Activated T-helper 1 cell treated with anti-CD3 and anti-CD28 coated beads, Interleukin-2, amount 50 U/mL, for 16 hours (primary cell): Measurements from ENCODE around the gene ZNF142.
A peak's percentile ranks its signal among the peaks of the same experiment; 100 is the strongest.
"Not testable (repeated sequence)": the region's sequence is repeated elsewhere in the genome, so short reads cannot be mapped to it uniquely, and the experiment has no call there.

Source experiments
- DNase-seq, 2 donors: peaks; one replicate each; pipeline ENCODE4 v3.0.0-alpha.2; 2020; ENCODE audit warnings: low read depth in 1 of 2, low spot score in 1 of 2

Gene ZNF142

GRCh38 chr2:218659258-218659987 is at the start of gene ZNF142, which contains the start of gene BCS1L:
Gene ZNF142 (minus strand): TSS chr2:218659623. CDS start chr2:218656429, 3,194 bp downstream.
Gene BCS1L (plus strand): TSS chr2:218659683. CDS start chr2:218660988, 1,305 bp downstream.
- peak; percentile 84 to 86 for DNase-seq

GRCh38 chr2:218708086-218708485 is 48.7 kb upstream of the ZNF142 start:
- no peak for DNase-seq

- DNase-seq: no peak
These were observed 43.9 kb upstream of the ZNF142 start for GRCh38 chr2:218703341-218703740.

- DNase-seq: no peak
These were observed 42.4 kb upstream of the ZNF142 start for GRCh38 chr2:218701806-218702205.

- DNase-seq: no peak
These were observed 39.5 kb upstream of the ZNF142 start for GRCh38 chr2:218698885-218699284.

GRCh38 chr2:218694405-218695145 is 35.2 kb upstream of the ZNF142 start:
- DNase-seq: no peak

- no peak for DNase-seq
These were observed 31.8 kb upstream of the ZNF142 start for GRCh38 chr2:218691234-218691633.

GRCh38 chr2:218687400-218688060 is 28.1 kb upstream of the ZNF142 start:
- DNase-seq: not testable (repeated sequence)

GRCh38 chr2:218680061-218680460 is 20.6 kb upstream of the ZNF142 start:
- DNase-seq: no peak

GRCh38 chr2:218679119-218679518 is 19.7 kb upstream of the ZNF142 start:
- DNase-seq: no peak

- peak; percentile 59 to 75 for DNase-seq
These were observed 12.5 kb upstream of the ZNF142 start, which contains the start of the genes RNF25 and STK36 for GRCh38 chr2:218671654-218672566. Gene RNF25 (minus strand): TSS chr2:218672002. CDS start chr2:218671970, 32 bp downstream. Gene STK36 (plus strand): TSS chr2:218672086. CDS start chr2:218672830, 744 bp downstream.

- DNase-seq: no peak
These were observed 11.8 kb upstream of the ZNF142 start for GRCh38 chr2:218671097-218671653.

- DNase-seq: no peak
These were observed 5.2 kb upstream of the ZNF142 start for GRCh38 chr2:218664653-218665052.

- DNase-seq: no peak
These were observed 4.5 kb upstream of the ZNF142 start for GRCh38 chr2:218663901-218664300.

- no peak for DNase-seq
These were observed 3.4 kb upstream of the ZNF142 start for GRCh38 chr2:218662827-218663226.

GRCh38 chr2:218662377-218662776 is 3.0 kb upstream of the ZNF142 start:
- DNase-seq: no peak

- DNase-seq: no peak
These were observed 550 bp upstream of the ZNF142 start for GRCh38 chr2:218659988-218660358.

- peak in 1 of 2 donors; percentile 12 for DNase-seq
These were observed 659 bp downstream of the ZNF142 start for GRCh38 chr2:218658671-218659257.

GRCh38 chr2:218655751-218656150 is 3.7 kb downstream of the ZNF142 start:
- DNase-seq: no peak

GRCh38 chr2:218648787-218649100 is 10.7 kb downstream of the ZNF142 start:
- no peak for DNase-seq
